Left hindlimb (tissue), 1 donor: ENCODE data around the gene RBBP8NL.

ENCODE experiments used
- DNase-seq: peaks from one replicate; pipeline ENCODE4 v3.0.0-alpha.2; 2018

Gene RBBP8NL

DNA sequence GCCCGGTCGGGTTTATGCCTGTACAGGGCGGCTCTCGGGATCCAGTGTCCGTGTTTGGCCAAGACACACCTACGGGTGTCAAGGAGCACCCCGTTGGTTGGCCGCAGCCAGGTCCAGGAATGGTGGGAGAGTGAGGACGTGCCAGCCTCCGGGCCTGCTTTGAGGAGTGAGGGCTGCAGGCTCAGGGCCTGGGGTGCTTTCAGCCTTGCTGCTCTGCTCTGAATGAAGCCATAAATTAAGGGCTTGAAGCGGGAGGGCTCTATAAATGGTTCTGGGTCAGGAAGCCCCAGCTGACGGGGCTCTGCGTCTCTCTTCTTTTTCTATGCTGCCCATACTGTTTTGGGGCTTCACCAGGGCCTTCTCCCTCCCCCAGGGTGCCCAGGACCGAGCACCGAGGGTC, 33.3 kb upstream of the RBBP8NL start:
- DNase-seq = no peak

DNA sequence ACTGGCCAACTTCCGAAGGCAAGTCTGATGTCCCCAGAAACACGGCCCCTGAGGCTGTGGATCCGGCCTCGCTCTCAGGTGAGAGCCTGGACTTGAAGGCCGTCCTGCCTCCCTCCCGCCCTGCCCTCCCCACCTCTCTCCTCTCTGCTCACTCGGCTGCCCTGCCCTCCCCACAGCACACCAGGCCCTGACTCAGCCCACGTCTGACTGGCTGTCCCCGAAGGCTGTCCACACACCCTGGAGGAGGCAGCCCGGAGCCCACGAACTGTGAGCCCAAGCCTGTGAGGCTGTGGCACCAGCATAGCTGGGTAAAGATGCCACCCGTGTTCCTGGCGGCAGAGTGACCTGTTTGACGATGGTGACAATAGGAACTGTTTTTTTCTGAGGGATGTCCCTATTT, 32.1 kb upstream of the RBBP8NL start:
- DNase-seq = no peak

DNA sequence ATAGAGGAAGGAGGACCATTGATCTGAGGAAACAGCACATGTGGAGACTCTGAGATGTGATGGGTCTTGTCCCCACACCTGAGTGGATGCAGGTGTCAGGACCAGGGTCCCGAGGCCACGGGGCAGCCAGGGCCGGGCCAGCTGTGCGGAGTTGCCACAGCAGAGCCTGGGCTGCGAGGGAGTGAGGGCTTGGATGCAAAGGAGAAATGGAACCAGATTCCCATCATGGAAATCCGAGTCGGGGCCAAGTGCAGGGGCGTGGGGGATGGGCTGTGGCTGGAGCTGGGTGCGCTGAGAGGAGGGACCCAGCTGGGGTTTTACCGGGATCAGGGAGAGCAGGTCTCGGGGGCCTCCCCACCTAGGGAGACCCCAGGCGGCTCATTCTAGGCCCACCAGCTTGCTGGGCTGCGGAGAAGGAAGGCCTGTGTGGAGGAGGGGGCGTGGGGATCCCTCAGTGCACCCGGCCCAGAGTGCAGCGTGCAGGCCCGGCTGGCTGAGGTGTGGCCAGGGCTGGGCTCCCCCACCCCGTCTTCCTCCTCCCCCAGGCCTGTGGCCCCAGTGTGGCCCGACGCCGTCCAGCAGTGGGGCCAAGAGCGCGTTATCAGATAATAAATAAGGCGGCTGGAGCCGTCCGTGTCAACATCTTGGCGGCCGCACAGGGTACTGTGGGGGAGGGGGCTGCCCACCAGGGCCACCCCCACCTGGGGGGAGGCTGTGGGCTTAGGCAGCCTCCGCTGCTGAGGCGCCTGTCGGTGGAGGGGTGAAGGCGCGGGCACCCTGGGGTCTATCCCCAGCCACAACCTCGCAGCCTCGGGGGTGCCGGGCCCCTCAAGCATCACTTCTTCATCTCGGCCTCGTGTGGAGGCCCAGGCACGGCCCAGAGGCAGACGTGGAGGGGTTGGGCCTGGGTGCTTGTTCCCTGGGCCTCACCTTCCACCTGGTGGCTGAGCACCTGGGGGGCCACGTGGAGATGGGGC, 31.2 kb upstream of the RBBP8NL start:
- no peak for DNase-seq

DNA sequence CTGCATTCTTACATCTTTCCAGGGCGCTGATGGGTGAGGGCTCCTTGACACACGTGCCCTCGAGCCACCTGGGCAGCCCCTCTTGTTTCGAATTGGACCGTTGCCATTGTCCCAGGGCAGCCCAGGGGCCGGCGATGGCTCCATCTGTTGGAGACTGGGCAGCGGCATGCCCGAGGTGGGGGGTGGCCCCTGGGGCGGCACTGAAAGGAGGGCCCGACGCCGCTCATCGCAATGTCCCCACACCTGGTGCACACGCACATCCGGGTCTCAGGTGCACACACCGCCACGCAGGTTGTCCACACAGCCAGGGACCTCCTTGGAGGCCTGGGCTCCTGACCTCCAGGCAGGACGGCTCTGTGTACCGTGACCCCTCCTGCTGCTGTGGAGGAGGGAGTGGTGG, 30.5 kb upstream of the RBBP8NL start:
- DNase-seq = no peak

GRCh38 chr20:62457098-62457497, 29.8 kb upstream of the RBBP8NL start:
- no peak for DNase-seq

DNA sequence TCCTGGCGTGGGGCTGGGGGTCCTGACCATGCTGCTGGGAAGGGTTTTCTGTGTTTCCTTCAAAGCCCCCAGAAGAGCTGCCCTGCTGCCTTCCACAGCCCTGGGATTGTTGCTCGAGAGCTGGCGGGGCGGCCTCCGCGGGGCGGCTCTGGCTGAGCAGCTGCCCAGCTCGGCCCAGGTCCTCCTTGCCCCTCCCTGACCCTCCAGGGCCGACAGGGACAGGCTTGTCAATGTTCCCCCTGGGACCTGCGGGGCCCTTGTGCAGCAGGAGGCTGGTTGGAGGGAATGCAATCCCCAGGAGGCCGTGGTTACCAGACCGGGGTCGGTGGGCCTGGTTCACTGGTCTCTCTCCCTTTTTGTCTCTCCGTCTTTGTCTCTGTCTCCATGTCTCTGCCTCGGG, 28.6 kb upstream of the RBBP8NL start:
- no peak for DNase-seq

DNA sequence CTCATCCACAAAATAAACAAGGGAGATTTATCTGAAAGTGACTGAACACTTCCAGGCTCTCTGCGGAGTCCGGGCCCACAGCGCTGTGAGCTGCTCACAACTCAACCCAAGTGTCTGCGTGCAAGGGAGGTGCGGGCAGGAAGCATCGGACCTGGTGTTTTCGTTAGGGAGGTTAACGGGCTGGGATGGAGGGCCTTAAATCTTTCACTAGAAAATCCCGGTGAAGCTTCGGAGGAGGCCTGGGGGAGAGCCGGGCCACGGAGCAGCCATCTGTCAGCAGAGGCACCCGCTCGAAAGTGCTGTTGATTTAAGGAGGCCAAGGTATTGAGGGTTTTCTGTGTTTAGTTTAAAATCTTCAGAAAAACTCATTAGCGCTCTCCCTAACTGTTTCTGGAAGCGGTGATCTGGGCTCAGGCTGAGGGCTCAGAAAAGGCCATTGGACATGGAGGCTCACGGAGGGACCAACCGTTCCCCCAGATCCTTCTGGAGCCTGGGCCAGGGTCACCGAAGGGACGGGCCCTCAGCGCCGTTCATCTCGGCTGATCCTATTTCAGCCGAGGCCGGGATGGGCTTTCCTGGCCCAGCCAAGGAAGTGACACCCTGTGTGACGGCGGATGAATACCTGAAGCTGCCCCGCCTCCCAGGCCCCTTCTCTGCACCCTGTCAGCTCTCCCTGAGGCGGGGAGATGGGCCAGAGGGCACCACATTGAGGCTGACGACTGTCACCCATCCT, 27.7 kb upstream of the RBBP8NL start:
- DNase-seq = no peak

DNA sequence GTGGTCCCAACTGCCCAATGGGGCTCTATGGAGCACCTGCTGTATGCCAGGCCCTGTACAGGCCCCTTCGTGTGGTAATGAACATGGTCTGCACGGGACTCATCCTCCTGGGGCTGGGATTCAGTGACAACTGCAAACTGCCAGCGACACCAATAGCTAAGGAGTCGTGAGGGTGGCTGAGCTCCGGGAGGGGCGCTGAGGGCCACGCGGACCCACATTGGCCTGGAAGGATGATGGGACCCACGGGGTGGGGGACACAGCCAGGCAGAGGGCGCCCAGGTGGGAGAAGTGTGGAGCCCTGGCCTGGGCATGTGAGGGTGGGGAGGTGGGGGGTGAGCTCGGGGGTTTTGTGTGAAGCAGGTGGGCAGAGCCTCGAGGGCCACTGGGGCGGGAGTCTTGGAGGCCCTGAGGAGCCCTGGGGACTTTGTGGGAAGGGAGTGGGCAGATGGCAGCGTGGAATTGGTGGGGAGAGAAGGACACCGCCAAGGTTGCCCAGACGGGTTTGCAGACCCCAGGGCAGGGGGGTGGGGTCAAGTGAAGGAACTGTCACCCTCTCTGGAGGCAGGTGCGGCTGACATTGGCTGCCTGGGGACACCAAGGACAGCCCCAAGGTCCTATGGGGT, 26.0 kb upstream of the RBBP8NL start:
- DNase-seq = no peak

DNA sequence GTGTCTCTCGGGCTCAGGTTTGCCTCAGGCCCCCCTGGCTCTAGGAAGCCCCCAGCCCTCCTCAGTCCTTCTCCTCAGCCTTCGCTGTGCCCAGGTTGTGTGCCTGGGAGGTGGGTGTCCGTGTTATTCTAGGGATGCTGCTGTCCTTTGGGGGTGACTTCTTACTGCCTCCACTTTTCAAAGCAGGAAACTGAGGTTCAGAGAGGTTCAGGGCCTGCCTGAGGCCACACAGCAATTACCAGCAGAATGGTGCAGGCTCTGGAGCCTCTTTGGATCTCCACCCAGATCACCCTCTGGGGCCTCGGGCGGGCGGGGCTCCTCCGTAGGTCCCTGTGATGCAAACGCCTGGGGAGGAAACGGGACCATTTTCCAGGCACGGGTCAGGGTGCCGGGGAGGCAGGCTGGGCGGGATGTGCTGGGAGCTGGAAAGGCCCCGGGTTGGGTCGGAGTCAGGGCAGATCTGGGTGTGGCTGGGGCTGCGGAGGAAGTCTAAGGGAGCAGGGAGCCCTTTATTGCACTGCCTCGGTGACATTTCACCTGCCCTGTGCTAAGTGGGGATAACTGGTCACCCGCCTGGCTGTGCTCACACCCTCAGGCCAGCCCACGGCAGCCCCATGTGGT, 25.2 kb upstream of the RBBP8NL start:
- no peak for DNase-seq

DNA sequence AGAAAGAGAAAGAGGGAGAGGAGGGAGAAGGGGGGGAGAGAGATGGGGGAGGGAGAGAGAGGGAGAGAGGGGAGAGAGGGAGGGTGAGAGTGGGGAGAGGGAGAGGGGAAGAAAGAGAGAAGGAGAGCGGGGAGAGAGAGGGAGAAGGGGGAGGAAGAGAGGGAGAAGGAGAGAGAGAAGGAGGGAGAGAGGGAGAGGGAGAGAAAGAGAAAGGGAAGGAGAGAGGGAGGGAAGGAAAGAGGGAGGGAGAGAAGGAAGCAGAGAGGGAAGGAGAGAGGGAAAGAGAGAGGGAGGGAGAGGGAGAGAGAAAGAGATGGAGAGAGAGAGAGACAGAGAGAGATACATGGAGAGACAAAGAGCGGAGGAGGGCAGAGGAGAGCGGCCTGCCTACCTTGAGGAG, 24.6 kb upstream of the RBBP8NL start:
- no peak for DNase-seq

DNA sequence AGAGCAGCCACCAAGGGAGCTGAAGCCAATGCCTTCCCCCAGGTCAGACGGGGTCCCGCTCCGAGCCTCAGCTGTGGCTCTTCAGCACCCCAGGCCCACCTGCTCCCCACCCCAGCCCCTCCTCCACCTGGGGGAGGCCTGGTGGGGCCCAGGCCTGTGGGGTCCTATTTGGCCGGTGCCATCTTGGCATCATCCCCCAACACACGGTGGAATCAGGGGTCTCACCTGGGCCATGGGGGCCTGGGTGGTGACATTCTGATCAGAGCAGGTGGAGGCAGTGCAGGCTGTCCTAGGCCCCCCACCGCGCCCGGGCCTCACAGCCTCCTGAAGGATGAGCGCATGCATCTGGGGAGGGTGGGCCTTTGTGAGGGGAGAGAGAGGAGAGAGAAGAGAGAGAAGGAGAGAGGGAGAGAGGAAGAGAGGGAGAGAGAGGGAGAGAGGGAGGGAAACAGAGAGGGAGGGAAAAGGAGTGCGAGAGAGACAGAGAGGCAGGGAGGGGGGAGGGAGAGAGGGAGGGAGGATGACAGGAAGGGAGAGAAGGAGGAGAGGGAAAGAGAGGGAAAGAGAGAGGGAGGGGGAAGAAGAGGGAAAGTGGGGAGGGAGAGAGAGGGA, 23.9 kb upstream of the RBBP8NL start:
- no peak for DNase-seq

DNA sequence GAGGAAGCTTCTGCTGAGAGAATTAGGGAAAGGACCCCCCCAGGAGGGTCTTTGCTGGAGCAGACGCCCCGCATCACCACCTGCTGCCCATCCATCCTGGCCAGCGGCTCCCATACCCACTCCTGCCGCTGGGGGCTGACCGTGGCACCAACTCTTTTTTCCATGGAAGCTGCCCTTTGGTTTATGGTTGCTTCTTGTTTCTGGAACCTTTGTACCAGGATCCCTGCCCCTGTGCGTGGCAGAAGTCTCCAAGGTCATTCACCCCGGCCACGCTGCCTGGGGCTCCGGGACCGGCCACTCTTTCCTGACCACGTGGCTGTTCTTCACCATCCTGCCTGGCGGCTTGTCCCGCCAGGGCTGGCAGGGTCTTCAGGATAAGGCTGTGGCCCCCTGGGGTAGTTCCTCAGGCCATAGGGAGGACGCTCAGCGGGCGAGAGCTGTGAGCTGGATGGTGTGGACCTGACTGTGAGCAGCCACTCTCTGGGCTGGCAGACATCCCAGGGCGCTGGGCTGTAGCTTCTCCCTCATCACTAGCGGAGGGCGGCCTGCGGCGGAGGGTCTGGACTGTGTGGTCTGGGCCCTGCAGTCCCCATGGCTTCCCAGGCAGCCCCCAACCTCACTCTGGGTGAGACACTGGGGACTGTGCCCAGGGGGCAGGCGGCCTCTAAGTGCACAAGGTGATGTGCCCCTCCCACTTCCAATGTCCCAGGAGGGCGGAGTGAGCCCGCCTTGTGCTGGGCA, 22.8 kb upstream of the RBBP8NL start:
- no peak for DNase-seq

- no peak for DNase-seq
These were observed 21.4 kb upstream of the RBBP8NL start for GRCh38 chr20:62448788-62449187.

DNA sequence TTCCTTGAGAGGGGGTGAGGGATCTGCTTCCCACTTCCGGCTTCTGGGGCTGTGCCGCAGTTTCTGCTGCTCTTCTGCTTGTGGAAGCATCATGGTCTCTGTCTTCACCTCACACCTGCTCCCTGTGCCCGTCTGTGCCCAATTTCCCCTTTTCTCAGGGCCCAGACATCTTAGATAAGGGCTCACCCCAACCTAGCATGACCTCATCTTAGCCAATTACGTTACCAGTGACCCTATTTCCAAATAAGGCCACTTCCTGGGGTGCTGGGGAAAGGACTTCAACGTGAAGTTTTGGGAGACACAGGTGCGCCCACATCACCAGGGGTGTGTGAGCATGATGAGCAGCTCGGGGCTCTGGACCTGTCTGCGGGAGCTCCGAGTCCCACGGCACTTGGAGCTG, 20.7 kb upstream of the RBBP8NL start:
- DNase-seq = no peak

- no peak for DNase-seq
These were observed 19.8 kb upstream of the RBBP8NL start for GRCh38 chr20:62446888-62447869.

- DNase-seq = no peak
These were observed 19.1 kb upstream of the RBBP8NL start for GRCh38 chr20:62446481-62446880.

DNA sequence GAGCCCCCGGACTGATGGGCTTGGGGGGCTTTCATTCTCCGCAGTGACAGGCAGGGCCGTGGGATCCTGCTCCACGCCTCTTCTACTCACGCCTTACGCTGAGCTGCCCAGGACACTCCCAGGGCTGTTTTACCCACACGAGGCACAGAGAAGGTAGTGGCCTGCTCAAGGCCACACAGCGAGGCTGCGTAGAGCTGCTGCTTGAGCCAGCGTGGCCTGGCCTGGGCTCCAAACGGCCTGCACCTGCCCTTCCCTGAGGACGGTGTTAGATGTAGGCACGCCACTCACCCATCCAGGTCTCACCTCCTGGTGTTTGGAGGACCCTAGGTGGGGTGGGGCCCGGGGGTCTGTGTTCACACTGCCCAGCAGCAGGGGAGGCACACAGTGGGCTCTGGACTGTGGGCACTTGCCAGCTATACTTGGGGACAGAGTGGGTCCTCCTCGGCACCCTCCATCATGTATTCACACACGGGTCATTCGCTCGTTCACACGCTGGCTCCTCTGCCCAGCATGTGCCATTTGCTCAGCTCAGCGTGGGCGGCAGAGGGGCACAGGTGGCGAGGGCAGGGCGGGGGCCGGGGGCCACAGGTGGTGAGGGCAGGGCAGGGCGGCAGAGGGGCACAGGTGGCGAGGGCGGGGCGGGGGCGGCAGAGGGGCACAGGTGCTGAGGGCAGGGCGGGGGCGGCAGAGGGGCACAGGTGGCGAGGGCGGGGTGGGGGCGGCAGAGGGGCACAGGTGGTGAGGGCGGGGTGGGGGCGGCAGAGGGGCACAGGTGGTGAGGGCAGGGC, 18.4 kb upstream of the RBBP8NL start:
- DNase-seq = no peak

GRCh38 chr20:62444286-62444685, 16.9 kb upstream of the RBBP8NL start:
- no peak for DNase-seq

GRCh38 chr20:62441987-62442539, 14.7 kb upstream of the RBBP8NL start:
- no peak for DNase-seq

GRCh38 chr20:62439218-62439617, 11.9 kb upstream of the RBBP8NL start:
- DNase-seq = no peak
